Spleen (tissue), 11 donors: ENCODE results near the gene GPX7. TPM values are rescaled to one million over a fixed set of nuclear protein-coding genes. Genes with fewer than 3 reads are reported as not detected.

Experiments used
- DNase-seq: peaks from one replicate; pipeline ENCODE4 v3.0.0-alpha.2; 2020
- H3K27ac ChIP-seq, 8 donors: fragments of 200-600 bp; sonication (generic) in 7 of 8; 1 replicate in 4 of 8; 2 replicates in 4 of 8; pipeline versions ENCODE4 v1.5.0 to v1.8.0; 2016 to 2021; ENCODE audit warnings: inconsistent platforms in 4 of 8, mild to moderate bottlenecking in 4 of 8, moderate library complexity in 1 of 8
- H3K27me3 ChIP-seq, 7 donors: fragments of 200-600 bp; sonication (generic) in 6 of 7; replicated peaks in 1 of 7; 1 replicate in 4 of 7; 2 replicates in 3 of 7; pipeline versions ENCODE4 v1.5.0 to v1.8.0; 2016 to 2021; ENCODE audit warnings: inconsistent platforms in 3 of 7, mild to moderate bottlenecking in 1 of 7
- H3K36me3 ChIP-seq, 6 donors: fragments of 200-600 bp; sonication (generic) in 5 of 6; 1 replicate in 4 of 6; 2 replicates in 2 of 6; pipeline versions ENCODE4 v1.5.0 to v1.8.0; 2016 to 2021; ENCODE audit warnings: inconsistent platforms in 2 of 6
- H3K4me1 ChIP-seq, 6 donors: fragments of 200-600 bp; sonication (generic) in 5 of 6; 1 replicate in 3 of 6; 2 replicates in 3 of 6; pipeline versions ENCODE4 v1.5.0 to v1.8.0; 2016 to 2021; ENCODE audit warnings: inconsistent platforms in 3 of 6
- H3K4me3 ChIP-seq, 8 donors: fragments of 200-600 bp; sonication (generic) in 7 of 8; 1 replicate in 4 of 8; 2 replicates in 4 of 8; pipeline versions ENCODE4 v1.5.0 to v1.8.0; 2016 to 2021; ENCODE audit warnings: inconsistent platforms in 4 of 8, mild to moderate bottlenecking in 4 of 8, moderate library complexity in 2 of 8
- H3K9me3 ChIP-seq, 8 donors: fragments of 200-600 bp; sonication (generic) in 7 of 8; 1 replicate in 4 of 8; 2 replicates in 4 of 8; pipeline versions ENCODE4 v1.5.0 to v1.8.0; 2016 to 2021; ENCODE audit warnings: inconsistent platforms in 4 of 8
- POLR2A ChIP-seq, 3 donors: fragments of 450-650 bp; IDR thresholded peaks; one replicate each; pipeline ENCODE4 v1.5.1; 2017; ENCODE audit warnings: antibody characterized with exemption in 3 of 3, mild to moderate bottlenecking in 1 of 3
- POLR2AphosphoS5 ChIP-seq, 3 donors: sonication (generic); formaldehyde crosslinking; IDR thresholded peaks; one replicate each; pipeline ENCODE4 v1.5.1; 2017; ENCODE audit warnings: antibody characterized with exemption in 3 of 3
- WGBS, 5 donors: extraction: QIAGEN DNeasy Blood & Tissue Kit in 3 of 5; methylation state at CpG; one replicate each; pipeline versions ENCODE4 v1.1.5 to v1.1.7; 2013 to 2018; 5-methylcytosine and 5-hydroxymethylcytosine counted together
- intact Hi-C: fragments of 100-400 bp; cut with DNase I; formaldehyde crosslinking; loops from one replicate; pipeline ENCODE4 v1.15.0; 2023; ENCODE audit warnings: low total_unique reads
- polyA plus RNA-seq, 3 donors: library from polyadenylated mRNA; stranded (reverse); fragments of 200-250 nt; gene quantifications; one replicate each; pipeline ENCODE4 v1.2.1, GENCODE V29; 2013
- total RNA-seq, 7 donors: library from RNA; depleted of rRNA in 3 of 7; stranded (reverse); fragments of >200 nt in 3 of 7; fragmentation: NEBNext Ultra II Directional in 4 of 7; extraction: Animal tissue kit (Norgen Biotek cat#: 25700) in 4 of 7; gene quantifications; one replicate each; pipeline versions ENCODE4 v1.1.0 to v1.2.1, GENCODE V29; 2016 to 2021
- TF ChIP-seq, protein P1 (sequence below), 11 experiments: fragments of 200-600 bp in 7 of 11; fragments of 450-650 bp in 4 of 11; sonication (generic) in 4 of 11; IDR thresholded peaks in 8 of 11; conservative IDR thresholded peaks in 3 of 11; 1 replicate in 7 of 11; 2 replicates in 4 of 11; pipeline versions ENCODE4 v1.4.0 to v1.8.0; 2016 to 2021; ENCODE audit warnings: antibody characterized with exemption in 11 of 11, inconsistent platforms in 4 of 11, mild to moderate bottlenecking in 1 of 11
- donor health status: healthy with polysubstance abuse.
- donor health status: DM: no; HTN: no; CAD: no; lungs with moderate emphysema.
- donor health status: DM: no; HTN: no; CAD: no.
- donor health status: Bipolar disorder and iron deficiency.
- donor health status: healthy.
- donor health status: DM: no; HTN: no; CAD: no.
- donor health status: DM: yes; HTN: yes; CAD: no.

The GPX7 gene
- total and polyA plus RNA-seq, 10 donors, result 6.4 to 24.7 (median 13.7) TPM

GRCh38 chr1:52593495-52593894 lies 8.7 kb upstream of the GPX7 start:
- H3K4me1 ChIP-seq, result peaks cover 0 to 36% (median 10%) of the 10 kb centered on the region in 6 donors
- H3K9me3 ChIP-seq, result no peaks in the 10 kb centered on the region
- no peaks in the 10 kb centered on the region for H3K36me3 ChIP-seq
- 85 to 100% (median 91%) methylated on average over 1 of the region's 1 CpG for WGBS, 5 donors
- no peak overlapping the region for H3K4me3 ChIP-seq
- DNase-seq, result no peak
- H3K27me3 ChIP-seq, result no peaks in the 10 kb centered on the region
- TF ChIP-seq, protein P1, sequence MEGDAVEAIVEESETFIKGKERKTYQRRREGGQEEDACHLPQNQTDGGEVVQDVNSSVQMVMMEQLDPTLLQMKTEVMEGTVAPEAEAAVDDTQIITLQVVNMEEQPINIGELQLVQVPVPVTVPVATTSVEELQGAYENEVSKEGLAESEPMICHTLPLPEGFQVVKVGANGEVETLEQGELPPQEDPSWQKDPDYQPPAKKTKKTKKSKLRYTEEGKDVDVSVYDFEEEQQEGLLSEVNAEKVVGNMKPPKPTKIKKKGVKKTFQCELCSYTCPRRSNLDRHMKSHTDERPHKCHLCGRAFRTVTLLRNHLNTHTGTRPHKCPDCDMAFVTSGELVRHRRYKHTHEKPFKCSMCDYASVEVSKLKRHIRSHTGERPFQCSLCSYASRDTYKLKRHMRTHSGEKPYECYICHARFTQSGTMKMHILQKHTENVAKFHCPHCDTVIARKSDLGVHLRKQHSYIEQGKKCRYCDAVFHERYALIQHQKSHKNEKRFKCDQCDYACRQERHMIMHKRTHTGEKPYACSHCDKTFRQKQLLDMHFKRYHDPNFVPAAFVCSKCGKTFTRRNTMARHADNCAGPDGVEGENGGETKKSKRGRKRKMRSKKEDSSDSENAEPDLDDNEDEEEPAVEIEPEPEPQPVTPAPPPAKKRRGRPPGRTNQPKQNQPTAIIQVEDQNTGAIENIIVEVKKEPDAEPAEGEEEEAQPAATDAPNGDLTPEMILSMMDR (IDR thresholded peaks at IDR 0.05 in 8 of 11, conservative IDR thresholded peaks at IDR 0.05 in 3 of 11), result no peak
- TF ChIP-seq POLR2AphosphoS5 (IDR thresholded peaks at IDR 0.05), result no peak
- TF ChIP-seq POLR2A (IDR thresholded peaks at IDR 0.05), result no peak
- intact Hi-C loops, result no loop called here
- H3K27ac ChIP-seq, result peak overlapping the region in 1 of 8 donors; percentile 28

- 27 to 39% (median 37%) methylated on average over 3 of the region's 3 CpGs for WGBS, 5 donors
- Histone ChIP-seq H3K27ac (no peak overlapping the region), H3K36me3 (no peaks in the 10 kb centered on the region), H3K4me3 (no peak overlapping the region), H3K9me3 (no peaks in the 10 kb centered on the region), H3K27me3 (no peaks in the 10 kb centered on the region), H3K4me1 (peaks cover 0 to 31% (median 9%) of the 10 kb centered on the region in 6 donors)
- TF ChIP-seq POLR2A (IDR thresholded peaks at IDR 0.05) (no peak), POLR2AphosphoS5 (IDR thresholded peaks at IDR 0.05) (peak in 1 of 3 donors; percentile 28)
- intact Hi-C loops, result no loop called here
- no peak for DNase-seq
Measured at GRCh38 chr1:52595061-52595460, 7.1 kb upstream of the GPX7 start.

DNA sequence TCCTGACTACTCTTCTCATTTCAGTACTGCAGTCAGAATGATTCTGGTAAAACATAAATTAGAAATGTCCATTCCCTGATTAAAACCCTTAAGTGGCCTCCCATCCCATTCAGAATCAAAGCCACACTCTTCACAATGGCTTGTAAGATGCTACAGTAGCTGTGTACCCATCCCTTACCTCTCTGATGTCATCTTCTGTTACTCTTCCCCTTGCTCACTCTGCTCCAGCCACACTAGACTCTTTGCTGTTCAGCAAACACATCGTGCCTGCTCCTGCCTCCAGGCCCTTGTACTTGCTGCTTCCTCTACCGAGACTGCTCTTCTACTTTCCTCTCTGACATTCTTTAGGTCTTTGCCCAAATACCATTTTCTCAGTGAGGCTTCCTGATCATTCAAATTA lies 4.3 kb upstream of the GPX7 start:
- Histone ChIP-seq H3K4me3 (no peak overlapping the region), H3K27me3 (peaks cover 0 to 19% (median 0%) of the 10 kb centered on the region in 7 donors), H3K9me3 (no peaks in the 10 kb centered on the region), H3K4me1 (peaks cover 0 to 43% (median 19%) of the 10 kb centered on the region in 6 donors), H3K36me3 (no peaks in the 10 kb centered on the region), H3K27ac (no peak overlapping the region)
- WGBS, 5 donors, result 68 to 83% (median 74%) methylated on average over 2 of the region's 2 CpGs
- TF ChIP-seq POLR2A (IDR thresholded peaks at IDR 0.05) (no peak), POLR2AphosphoS5 (IDR thresholded peaks at IDR 0.05) (no peak)
- TF ChIP-seq, protein P1 (IDR thresholded peaks at IDR 0.05 in 8 of 11, conservative IDR thresholded peaks at IDR 0.05 in 3 of 11), result no peak
- intact Hi-C loops, result no loop called here
- DNase-seq, result no peak

DNA sequence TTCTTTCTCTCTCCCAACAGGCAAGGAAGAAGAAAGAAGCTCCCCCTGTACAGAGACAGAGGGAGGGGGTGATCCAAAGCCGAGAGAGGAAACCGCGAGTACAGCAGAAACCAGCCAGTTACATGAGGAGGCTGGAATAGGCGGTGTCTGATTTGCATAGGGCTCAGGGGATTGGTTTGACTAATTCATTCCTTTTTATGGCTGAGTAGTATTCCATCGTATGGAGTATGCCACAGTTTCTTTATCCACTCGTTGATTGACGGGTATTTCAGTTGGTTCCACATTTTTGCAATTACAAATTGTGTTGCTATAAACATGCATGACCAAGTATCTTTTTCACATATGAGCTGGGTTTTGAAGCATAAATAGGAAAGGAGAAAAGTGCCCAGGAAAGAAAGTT lies 3.4 kb upstream of the GPX7 start:
- intact Hi-C loops, result no loop called here
- Histone ChIP-seq H3K9me3 (no peaks in the 10 kb centered on the region), H3K4me1 (peaks cover 0 to 43% (median 25%) of the 10 kb centered on the region in 6 donors), H3K4me3 (no peak overlapping the region), H3K27ac (no peak overlapping the region), H3K27me3 (peaks cover 0 to 22% (median 0%) of the 10 kb centered on the region in 7 donors), H3K36me3 (no peaks in the 10 kb centered on the region)
- WGBS, 5 donors, result 92 to 95% (median 94%) methylated on average over 7 of the region's 7 CpGs
- DNase-seq, result no peak
- TF ChIP-seq POLR2AphosphoS5 (IDR thresholded peaks at IDR 0.05), result no peak

GRCh38 chr1:52599236-52599635 lies 2.9 kb upstream of the GPX7 start:
- Histone ChIP-seq H3K27me3 (peaks cover 0 to 22% (median 0%) of the 10 kb centered on the region in 7 donors), H3K4me1 (peaks cover 3 to 43% (median 30%) of the 10 kb centered on the region in 6 donors), H3K27ac (no peak overlapping the region), H3K36me3 (no peaks in the 10 kb centered on the region), H3K9me3 (no peaks in the 10 kb centered on the region), H3K4me3 (no peak overlapping the region)
- no peak for DNase-seq
- intact Hi-C loops, result no loop called here
- TF ChIP-seq POLR2AphosphoS5 (IDR thresholded peaks at IDR 0.05), result no peak
- no peak for TF ChIP-seq POLR2A (IDR thresholded peaks at IDR 0.05)
- TF ChIP-seq, protein P1 (IDR thresholded peaks at IDR 0.05 in 8 of 11, conservative IDR thresholded peaks at IDR 0.05 in 3 of 11), result no peak
- WGBS, 5 donors, result 75 to 93% (median 85%) methylated on average over 7 of the region's 7 CpGs
